Stimulated activated CD8-positive, alpha-beta memory T cell treated with anti-CD3 and anti-CD28 coated beads, Interleukin-7, amount 100 ng/mL, for 4 hours (primary cell): Measurements from ENCODE around the gene TCF7L2.
"Not testable (repeated sequence)": the region's sequence is repeated elsewhere in the genome, so short reads cannot be mapped to it uniquely, and the experiment has no call there.

Experiments
- DNase-seq, 2 donors: peaks; one replicate each; pipeline ENCODE4 v3.0.0-alpha.2; 2020; ENCODE audit warnings: low read depth in 2 of 2

The TCF7L2 gene

GRCh38 chr10:113063043-113063967, 113.3 kb downstream of the TCF7L2 start:
- no peak for DNase-seq

GRCh38 chr10:113064039-113064438, 114.0 kb downstream of the TCF7L2 start:
- no peak for DNase-seq

- DNase-seq, result not testable (repeated sequence)
Observed at GRCh38 chr10:113066120-113066519, 116.1 kb downstream of the TCF7L2 start.

GRCh38 chr10:113066561-113067312, 116.7 kb downstream of the TCF7L2 start:
- DNase-seq, result no peak

- DNase-seq, result no peak
Observed at GRCh38 chr10:113067501-113067900, 117.5 kb downstream of the TCF7L2 start.

- no peak for DNase-seq
Observed at GRCh38 chr10:113068178-113068890, 118.3 kb downstream of the TCF7L2 start.

GRCh38 chr10:113069595-113069994, 119.5 kb downstream of the TCF7L2 start:
- DNase-seq, result no peak

- DNase-seq, result no peak
Observed at GRCh38 chr10:113071446-113071845, 121.4 kb downstream of the TCF7L2 start.

GRCh38 chr10:113073549-113074189, 123.6 kb downstream of the TCF7L2 start:
- DNase-seq, result no peak

- no peak for DNase-seq
Observed at GRCh38 chr10:113076949-113077348, 126.9 kb downstream of the TCF7L2 start.

GRCh38 chr10:113078282-113078907, 128.3 kb downstream of the TCF7L2 start:
- no peak for DNase-seq

- DNase-seq, result no peak
Observed at GRCh38 chr10:113080061-113080924, 130.2 kb downstream of the TCF7L2 start.

GRCh38 chr10:113080925-113081229, 130.8 kb downstream of the TCF7L2 start:
- DNase-seq, result no peak

- no peak for DNase-seq
Observed at GRCh38 chr10:113084031-113084430, 134.0 kb downstream of the TCF7L2 start.

GRCh38 chr10:113085776-113086175, 135.7 kb downstream of the TCF7L2 start:
- no peak for DNase-seq

GRCh38 chr10:113086282-113086681, 136.2 kb downstream of the TCF7L2 start:
- DNase-seq, result no peak

- DNase-seq, result no peak
Observed at GRCh38 chr10:113087165-113088029, 137.3 kb downstream of the TCF7L2 start.

- no peak for DNase-seq
Observed at GRCh38 chr10:113088194-113088593, 138.1 kb downstream of the TCF7L2 start.

GRCh38 chr10:113089551-113089950, 139.5 kb downstream of the TCF7L2 start:
- DNase-seq, result no peak
